ENCODE data around the gene NEB.

Gene NEB

GRCh38 chr2:151720521-151720920, 13.8 kb downstream of the NEB start:
- no peaks in the 10 kb centered on the region for H3K27me3 ChIP-seq (ENCODE audit: insufficient read depth, low read length, poor library complexity)
- no peak overlapping the region for H3K23ac ChIP-seq (ENCODE audit: low read length)
- no peak overlapping the region for H3K9ac ChIP-seq (ENCODE audit: low read length)
- no peak overlapping the region for H3K4me3 ChIP-seq (ENCODE audit: low read length)
- no peaks in the 10 kb centered on the region for H3K36me3 ChIP-seq (ENCODE audit: control insufficient read depth, insufficient read depth, low read length)
- DNase-seq, result no peak
- no peaks in the 10 kb centered on the region for H3K79me2 ChIP-seq (ENCODE audit: control insufficient read depth, insufficient read depth, low read length)
- no peak overlapping the region for H2BK15ac ChIP-seq (replicated peaks; ENCODE audit: low read depth)
- no peak overlapping the region for H3K56ac ChIP-seq (ENCODE audit: low read length)
- WGBS (ENCODE audit: extremely low coverage, insufficient coverage, low lambda C conversion rate), result no CpG with 5 or more reads among the region's 1 CpG
- H3K4ac ChIP-seq (ENCODE audit: low read depth, low read length), result no peak overlapping the region
- H3K4me1 ChIP-seq (ENCODE audit: control insufficient read depth, low read depth, low read length), result no peaks in the 10 kb centered on the region
- H2BK120ac ChIP-seq (ENCODE audit: low read depth, low read length), result no peak overlapping the region
- no peak overlapping the region for H3K18ac ChIP-seq (ENCODE audit: low read length)
- H3K4me2 ChIP-seq (ENCODE audit: low read length), result no peak overlapping the region
- H4K8ac ChIP-seq (ENCODE audit: low read depth, low read length), result no peak overlapping the region
- no peak overlapping the region for H4K5ac ChIP-seq (ENCODE audit: low read length)
- no peak overlapping the region for H2BK5ac ChIP-seq (ENCODE audit: low read length)
- H3K27ac ChIP-seq (ENCODE audit: low read depth, low read length), result no peak overlapping the region
- no peak overlapping the region for H2AK5ac ChIP-seq (ENCODE audit: low read length)
- no peaks in the 10 kb centered on the region for H3K79me1 ChIP-seq (ENCODE audit: low read length)

- no peaks in the 10 kb centered on the region for H3K27me3 ChIP-seq (ENCODE audit: insufficient read depth, low read length, poor library complexity)
- WGBS (ENCODE audit: extremely low coverage, insufficient coverage, low lambda C conversion rate), result no CpG with 5 or more reads among the region's 4 CpGs
- no peak overlapping the region for H3K27ac ChIP-seq (ENCODE audit: low read depth, low read length)
Observed at GRCh38 chr2:151718796-151719195, 15.5 kb downstream of the NEB start.

GRCh38 chr2:151718247-151718646, 16.0 kb downstream of the NEB start:
- Histone ChIP-seq H3K36me3 (ENCODE audit: control insufficient read depth, insufficient read depth, low read length) (no peaks in the 10 kb centered on the region), H3K27me3 (ENCODE audit: insufficient read depth, low read length, poor library complexity) (no peaks in the 10 kb centered on the region), H3K4me1 (ENCODE audit: control insufficient read depth, low read depth, low read length) (no peaks in the 10 kb centered on the region), H2AK5ac (ENCODE audit: low read length) (no peak overlapping the region), H4K5ac (ENCODE audit: low read length) (no peak overlapping the region), H3K4me2 (ENCODE audit: low read length) (no peak overlapping the region), H2BK5ac (ENCODE audit: low read length) (no peak overlapping the region), H3K9ac (ENCODE audit: low read length) (no peak overlapping the region), H3K18ac (ENCODE audit: low read length) (no peak overlapping the region), H3K27ac (ENCODE audit: low read depth, low read length) (no peak overlapping the region), H3K4me3 (ENCODE audit: low read length) (no peak overlapping the region), H4K8ac (ENCODE audit: low read depth, low read length) (no peak overlapping the region), H2BK120ac (ENCODE audit: low read depth, low read length) (no peak overlapping the region), H2BK15ac (replicated peaks; ENCODE audit: low read depth) (no peak overlapping the region), H3K4ac (ENCODE audit: low read depth, low read length) (no peak overlapping the region), H3K56ac (ENCODE audit: low read length) (no peak overlapping the region), H3K79me1 (ENCODE audit: low read length) (no peaks in the 10 kb centered on the region), H3K23ac (ENCODE audit: low read length) (no peak overlapping the region), H3K79me2 (ENCODE audit: control insufficient read depth, insufficient read depth, low read length) (no peaks in the 10 kb centered on the region)
- no CpG with 5 or more reads among the region's 2 CpGs for WGBS (ENCODE audit: extremely low coverage, insufficient coverage, low lambda C conversion rate)
- DNase-seq, result no peak

More at GRCh38 chr2:151718796-151719195, 15.5 kb downstream of the NEB start:
- H3K36me3 ChIP-seq (ENCODE audit: control insufficient read depth, insufficient read depth, low read length), result no peaks in the 10 kb centered on the region
- H3K79me1 ChIP-seq (ENCODE audit: low read length), result no peaks in the 10 kb centered on the region
- H3K4me2 ChIP-seq (ENCODE audit: low read length), result no peak overlapping the region
- no peak overlapping the region for H3K4me3 ChIP-seq (ENCODE audit: low read length)
- no peak overlapping the region for H3K18ac ChIP-seq (ENCODE audit: low read length)
- no peak overlapping the region for H2AK5ac ChIP-seq (ENCODE audit: low read length)
- H2BK15ac ChIP-seq (replicated peaks; ENCODE audit: low read depth), result no peak overlapping the region
- H3K9ac ChIP-seq (ENCODE audit: low read length), result no peak overlapping the region
- no peaks in the 10 kb centered on the region for H3K79me2 ChIP-seq (ENCODE audit: control insufficient read depth, insufficient read depth, low read length)
- H2BK5ac ChIP-seq (ENCODE audit: low read length), result no peak overlapping the region
- no peak for DNase-seq
- no peak overlapping the region for H4K5ac ChIP-seq (ENCODE audit: low read length)
- H3K4me1 ChIP-seq (ENCODE audit: control insufficient read depth, low read depth, low read length), result no peaks in the 10 kb centered on the region
- no peak overlapping the region for H3K56ac ChIP-seq (ENCODE audit: low read length)
- H2BK120ac ChIP-seq (ENCODE audit: low read depth, low read length), result no peak overlapping the region
- H3K4ac ChIP-seq (ENCODE audit: low read depth, low read length), result no peak overlapping the region
- no peak overlapping the region for H3K23ac ChIP-seq (ENCODE audit: low read length)
- no peak overlapping the region for H4K8ac ChIP-seq (ENCODE audit: low read depth, low read length)

- no peak overlapping the region for H2BK5ac ChIP-seq (ENCODE audit: low read length)
- H3K23ac ChIP-seq (ENCODE audit: low read length), result no peak overlapping the region
- H4K8ac ChIP-seq (ENCODE audit: low read depth, low read length), result no peak overlapping the region
- H3K4me2 ChIP-seq (ENCODE audit: low read length), result no peak overlapping the region
- no peaks in the 10 kb centered on the region for H3K27me3 ChIP-seq (ENCODE audit: insufficient read depth, low read length, poor library complexity)
- no peaks in the 10 kb centered on the region for H3K4me1 ChIP-seq (ENCODE audit: control insufficient read depth, low read depth, low read length)
- no peak overlapping the region for H3K4ac ChIP-seq (ENCODE audit: low read depth, low read length)
- H3K27ac ChIP-seq (ENCODE audit: low read depth, low read length), result no peak overlapping the region
- no peak overlapping the region for H3K4me3 ChIP-seq (ENCODE audit: low read length)
- no peak overlapping the region for H4K5ac ChIP-seq (ENCODE audit: low read length)
- no peaks in the 10 kb centered on the region for H3K79me1 ChIP-seq (ENCODE audit: low read length)
- no peak overlapping the region for H2BK15ac ChIP-seq (replicated peaks; ENCODE audit: low read depth)
- H2AK5ac ChIP-seq (ENCODE audit: low read length), result no peak overlapping the region
- no peaks in the 10 kb centered on the region for H3K79me2 ChIP-seq (ENCODE audit: control insufficient read depth, insufficient read depth, low read length)
- no peak overlapping the region for H2BK120ac ChIP-seq (ENCODE audit: low read depth, low read length)
- H3K36me3 ChIP-seq (ENCODE audit: control insufficient read depth, insufficient read depth, low read length), result no peaks in the 10 kb centered on the region
- DNase-seq, result peak; percentile 67
- H3K18ac ChIP-seq (ENCODE audit: low read length), result no peak overlapping the region
- H3K56ac ChIP-seq (ENCODE audit: low read length), result no peak overlapping the region
- H3K9ac ChIP-seq (ENCODE audit: low read length), result no peak overlapping the region
- no CpG with 5 or more reads among the region's 2 CpGs for WGBS (ENCODE audit: extremely low coverage, insufficient coverage, low lambda C conversion rate)
Observed at GRCh38 chr2:151716721-151717120, 17.6 kb downstream of the NEB start.

- Histone ChIP-seq H3K27me3 (ENCODE audit: insufficient read depth, low read length, poor library complexity) (no peaks in the 10 kb centered on the region), H3K23ac (ENCODE audit: low read length) (no peak overlapping the region), H2BK15ac (replicated peaks; ENCODE audit: low read depth) (no peak overlapping the region), H3K79me2 (ENCODE audit: control insufficient read depth, insufficient read depth, low read length) (no peaks in the 10 kb centered on the region), H2AK5ac (ENCODE audit: low read length) (no peak overlapping the region), H3K9ac (ENCODE audit: low read length) (no peak overlapping the region), H3K4me2 (ENCODE audit: low read length) (no peak overlapping the region), H4K8ac (ENCODE audit: low read depth, low read length) (no peak overlapping the region), H2BK5ac (ENCODE audit: low read length) (no peak overlapping the region), H4K5ac (ENCODE audit: low read length) (no peak overlapping the region), H3K4ac (ENCODE audit: low read depth, low read length) (no peak overlapping the region), H3K56ac (ENCODE audit: low read length) (no peak overlapping the region), H2BK120ac (ENCODE audit: low read depth, low read length) (no peak overlapping the region), H3K18ac (ENCODE audit: low read length) (no peak overlapping the region), H3K36me3 (ENCODE audit: control insufficient read depth, insufficient read depth, low read length) (no peaks in the 10 kb centered on the region), H3K79me1 (ENCODE audit: low read length) (no peaks in the 10 kb centered on the region), H3K27ac (ENCODE audit: low read depth, low read length) (no peak overlapping the region), H3K4me1 (ENCODE audit: control insufficient read depth, low read depth, low read length) (no peaks in the 10 kb centered on the region), H3K4me3 (ENCODE audit: low read length) (no peak overlapping the region)
- no CpG with 5 or more reads among the region's 2 CpGs for WGBS (ENCODE audit: extremely low coverage, insufficient coverage, low lambda C conversion rate)
- DNase-seq, result no peak
Observed at GRCh38 chr2:151713291-151713903, 20.9 kb downstream of the NEB start.

- H3K79me2 ChIP-seq (ENCODE audit: control insufficient read depth, insufficient read depth, low read length), result no peaks in the 10 kb centered on the region
- no peak overlapping the region for H2BK15ac ChIP-seq (replicated peaks; ENCODE audit: low read depth)
- H2BK120ac ChIP-seq (ENCODE audit: low read depth, low read length), result no peak overlapping the region
- no peak overlapping the region for H3K56ac ChIP-seq (ENCODE audit: low read length)
- H3K4me3 ChIP-seq (ENCODE audit: low read length), result no peak overlapping the region
- no peak overlapping the region for H3K23ac ChIP-seq (ENCODE audit: low read length)
- H3K4me2 ChIP-seq (ENCODE audit: low read length), result no peak overlapping the region
- H2BK5ac ChIP-seq (ENCODE audit: low read length), result no peak overlapping the region
- no peaks in the 10 kb centered on the region for H3K36me3 ChIP-seq (ENCODE audit: control insufficient read depth, insufficient read depth, low read length)
- no peaks in the 10 kb centered on the region for H3K4me1 ChIP-seq (ENCODE audit: control insufficient read depth, low read depth, low read length)
- H3K27ac ChIP-seq (ENCODE audit: low read depth, low read length), result no peak overlapping the region
- H3K27me3 ChIP-seq (ENCODE audit: insufficient read depth, low read length, poor library complexity), result no peaks in the 10 kb centered on the region
- H3K79me1 ChIP-seq (ENCODE audit: low read length), result no peaks in the 10 kb centered on the region
- no peak overlapping the region for H3K18ac ChIP-seq (ENCODE audit: low read length)
- DNase-seq, result no peak
- no CpG with 5 or more reads among the region's 1 CpG for WGBS (ENCODE audit: extremely low coverage, insufficient coverage, low lambda C conversion rate)
- H2AK5ac ChIP-seq (ENCODE audit: low read length), result no peak overlapping the region
- H3K9ac ChIP-seq (ENCODE audit: low read length), result no peak overlapping the region
- no peak overlapping the region for H4K5ac ChIP-seq (ENCODE audit: low read length)
- H4K8ac ChIP-seq (ENCODE audit: low read depth, low read length), result no peak overlapping the region
- no peak overlapping the region for H3K4ac ChIP-seq (ENCODE audit: low read depth, low read length)
Observed at GRCh38 chr2:151711025-151711424, 23.3 kb downstream of the NEB start.

All from mesendoderm (in vitro differentiated cells).